Measurements from ENCODE around the gene PHF5A. TPM values are rescaled to one million over a fixed set of nuclear protein-coding genes. Genes with fewer than 3 reads are reported as not detected.
"Not testable (repeated sequence)": the region's sequence is repeated elsewhere in the genome, so short reads cannot be mapped to it uniquely, and the experiment has no call there.

PHF5A gene
- total RNA-seq, 1 donor from 2014 or later = 54.6 TPM

GRCh38 chr22:41445129-41446056 is 23.1 kb downstream of the PHF5A start:
- TF ChIP-seq CTCF (IDR thresholded peaks at IDR 0.05; ENCODE audit: unreplicated experiment) = no peak
- Mint-ChIP-seq H3K9me3 (ENCODE audit: unreplicated experiment) (no peaks in the 10 kb centered on the region), H3K27ac (ENCODE audit: unreplicated experiment) (peak overlapping the region; percentile 85), H3K4me3 (ENCODE audit: unreplicated experiment) (peak overlapping the region; percentile 98), H3K27me3 (ENCODE audit: unreplicated experiment) (peaks cover 26% of the 10 kb centered on the region), H3K36me3 (ENCODE audit: low read depth, unreplicated experiment) (peaks cover 11% of the 10 kb centered on the region), H3K4me1 (ENCODE audit: unreplicated experiment) (peaks cover 30% of the 10 kb centered on the region)
- peak; percentile 10 for DNase-seq (ENCODE audit: low spot score)

GRCh38 chr22:41444360-41445128 is 23.9 kb downstream of the PHF5A start:
- no peaks in the 10 kb centered on the region for H3K9me3 Mint-ChIP-seq (ENCODE audit: unreplicated experiment)
- TF ChIP-seq CTCF (IDR thresholded peaks at IDR 0.05; ENCODE audit: unreplicated experiment) = no peak
- H3K4me3 Mint-ChIP-seq (ENCODE audit: unreplicated experiment) = peak overlapping the region; percentile 98
- H3K27ac Mint-ChIP-seq (ENCODE audit: unreplicated experiment) = peak overlapping the region; percentile 85
- peaks cover 30% of the 10 kb centered on the region for H3K4me1 Mint-ChIP-seq (ENCODE audit: unreplicated experiment)
- H3K36me3 Mint-ChIP-seq (ENCODE audit: low read depth, unreplicated experiment) = peaks cover 11% of the 10 kb centered on the region
- peaks cover 26% of the 10 kb centered on the region for H3K27me3 Mint-ChIP-seq (ENCODE audit: unreplicated experiment)
- peak; percentile 93 for DNase-seq (ENCODE audit: low spot score)

- Mint-ChIP-seq H3K27ac (ENCODE audit: unreplicated experiment) (no peak overlapping the region), H3K36me3 (ENCODE audit: low read depth, unreplicated experiment) (peaks cover 6% of the 10 kb centered on the region)
Observed at GRCh38 chr22:41442240-41442792, 26.2 kb downstream of the PHF5A start.

GRCh38 chr22:41440511-41440910 is 28.0 kb downstream of the PHF5A start:
- Mint-ChIP-seq H3K4me1 (ENCODE audit: unreplicated experiment) (peaks cover 13% of the 10 kb centered on the region), H3K36me3 (ENCODE audit: low read depth, unreplicated experiment) (peaks cover 20% of the 10 kb centered on the region)
- DNase-seq (ENCODE audit: low spot score); H3K4me3 Mint-ChIP-seq (ENCODE audit: unreplicated experiment); H3K27ac Mint-ChIP-seq (ENCODE audit: unreplicated experiment); H3K27me3 Mint-ChIP-seq (ENCODE audit: unreplicated experiment); H3K9me3 Mint-ChIP-seq (ENCODE audit: unreplicated experiment): not testable (repeated sequence)

More at GRCh38 chr22:41442240-41442792, 26.2 kb downstream of the PHF5A start:
- TF ChIP-seq CTCF (IDR thresholded peaks at IDR 0.05; ENCODE audit: unreplicated experiment) = no peak
- Mint-ChIP-seq H3K9me3 (ENCODE audit: unreplicated experiment) (no peaks in the 10 kb centered on the region), H3K27me3 (ENCODE audit: unreplicated experiment) (peaks cover 16% of the 10 kb centered on the region), H3K4me3 (ENCODE audit: unreplicated experiment) (peak overlapping the region; percentile 27), H3K4me1 (ENCODE audit: unreplicated experiment) (peaks cover 18% of the 10 kb centered on the region)
- no peak for DNase-seq (ENCODE audit: low spot score)

- no peaks in the 10 kb centered on the region for H3K9me3 Mint-ChIP-seq (ENCODE audit: unreplicated experiment)
- no peak overlapping the region for H3K4me3 Mint-ChIP-seq (ENCODE audit: unreplicated experiment)
- H3K36me3 Mint-ChIP-seq (ENCODE audit: low read depth, unreplicated experiment) = peaks cover 17% of the 10 kb centered on the region
- TF ChIP-seq CTCF (IDR thresholded peaks at IDR 0.05; ENCODE audit: unreplicated experiment) = no peak
- no peaks in the 10 kb centered on the region for H3K27me3 Mint-ChIP-seq (ENCODE audit: unreplicated experiment)
- no peak for DNase-seq (ENCODE audit: low spot score)
- H3K4me1 Mint-ChIP-seq (ENCODE audit: unreplicated experiment) = no peaks in the 10 kb centered on the region
- H3K27ac Mint-ChIP-seq (ENCODE audit: unreplicated experiment) = no peak overlapping the region
Observed at GRCh38 chr22:41437198-41437597, 31.3 kb downstream of the PHF5A start.

Data from endothelial cell (in vitro differentiated cells).